Measurements from ENCODE around the gene RPTOR.
"Not testable (repeated sequence)": the region's sequence is repeated elsewhere in the genome, so short reads cannot be mapped to it uniquely, and the experiment has no call there.

RPTOR gene

GRCh38 chr17:80793421-80793820 lies 248.8 kb downstream of the RPTOR start:
- no peaks in the 10 kb centered on the region for H3K9me3 ChIP-seq (ENCODE audit: control insufficient read depth in 1 of 2, low read length in 2 of 2)
- peaks cover 13 to 18% of the 10 kb centered on the region in 2 donors for H3K4me1 ChIP-seq (ENCODE audit: control insufficient read depth in 1 of 2, insufficient read depth in 2 of 2, low read length in 2 of 2)
- no peaks in the 10 kb centered on the region for H3K27me3 ChIP-seq (ENCODE audit: control insufficient read depth in 1 of 2, insufficient read depth in 2 of 2, low read length in 2 of 2)
- no peak overlapping the region for H3K27ac ChIP-seq (ENCODE audit: low read depth, low read length)
- no peak overlapping the region for H3K4me3 ChIP-seq (ENCODE audit: low read depth in 1 of 2, low read length in 2 of 2)
- peaks cover 3 to 11% of the 10 kb centered on the region in 2 donors for H3K36me3 ChIP-seq (ENCODE audit: control insufficient read depth in 1 of 2, insufficient read depth in 2 of 2, low read length in 2 of 2)
- H3K9ac ChIP-seq (ENCODE audit: low read depth in 1 of 2, low read length in 2 of 2) = no peak overlapping the region

- H3K27ac ChIP-seq (ENCODE audit: low read depth, low read length) = no peak overlapping the region
- no peaks in the 10 kb centered on the region for H3K9me3 ChIP-seq (ENCODE audit: control insufficient read depth in 1 of 2, low read length in 2 of 2)
- no peak overlapping the region for H3K9ac ChIP-seq (ENCODE audit: low read depth in 1 of 2, low read length in 2 of 2)
- peaks cover 3 to 11% of the 10 kb centered on the region in 2 donors for H3K36me3 ChIP-seq (ENCODE audit: control insufficient read depth in 1 of 2, insufficient read depth in 2 of 2, low read length in 2 of 2)
- no peak overlapping the region for H3K4me3 ChIP-seq (ENCODE audit: low read depth in 1 of 2, low read length in 2 of 2)
- H3K27me3 ChIP-seq (ENCODE audit: control insufficient read depth in 1 of 2, insufficient read depth in 2 of 2, low read length in 2 of 2) = no peaks in the 10 kb centered on the region
- peaks cover 13 to 18% of the 10 kb centered on the region in 2 donors for H3K4me1 ChIP-seq (ENCODE audit: control insufficient read depth in 1 of 2, insufficient read depth in 2 of 2, low read length in 2 of 2)
Measured at GRCh38 chr17:80793851-80794267, 249.2 kb downstream of the RPTOR start.

GRCh38 chr17:80794281-80795089 lies 249.8 kb downstream of the RPTOR start:
- peaks cover 3 to 11% of the 10 kb centered on the region in 2 donors for H3K36me3 ChIP-seq (ENCODE audit: control insufficient read depth in 1 of 2, insufficient read depth in 2 of 2, low read length in 2 of 2)
- peaks cover 10 to 13% of the 10 kb centered on the region in 2 donors for H3K4me1 ChIP-seq (ENCODE audit: control insufficient read depth in 1 of 2, insufficient read depth in 2 of 2, low read length in 2 of 2)
- no peak overlapping the region for H3K27ac ChIP-seq (ENCODE audit: low read depth, low read length)
- no peak overlapping the region for H3K9ac ChIP-seq (ENCODE audit: low read depth in 1 of 2, low read length in 2 of 2)
- no peaks in the 10 kb centered on the region for H3K27me3 ChIP-seq (ENCODE audit: control insufficient read depth in 1 of 2, insufficient read depth in 2 of 2, low read length in 2 of 2)
- H3K9me3 ChIP-seq (ENCODE audit: control insufficient read depth in 1 of 2, low read length in 2 of 2) = no peaks in the 10 kb centered on the region
- no peak overlapping the region for H3K4me3 ChIP-seq (ENCODE audit: low read depth in 1 of 2, low read length in 2 of 2)

- no peaks in the 10 kb centered on the region for H3K9me3 ChIP-seq (ENCODE audit: control insufficient read depth in 1 of 2, low read length in 2 of 2)
- no peak overlapping the region for H3K4me3 ChIP-seq (ENCODE audit: low read depth in 1 of 2, low read length in 2 of 2)
- H3K36me3 ChIP-seq (ENCODE audit: control insufficient read depth in 1 of 2, insufficient read depth in 2 of 2, low read length in 2 of 2) = peaks cover 3 to 11% of the 10 kb centered on the region in 2 donors
- H3K9ac ChIP-seq (ENCODE audit: low read depth in 1 of 2, low read length in 2 of 2) = no peak overlapping the region
- peaks cover 3 to 10% of the 10 kb centered on the region in 2 donors for H3K4me1 ChIP-seq (ENCODE audit: control insufficient read depth in 1 of 2, insufficient read depth in 2 of 2, low read length in 2 of 2)
- no peak overlapping the region for H3K27ac ChIP-seq (ENCODE audit: low read depth, low read length)
- no peaks in the 10 kb centered on the region for H3K27me3 ChIP-seq (ENCODE audit: control insufficient read depth in 1 of 2, insufficient read depth in 2 of 2, low read length in 2 of 2)
Measured at GRCh38 chr17:80795090-80795580, 250.5 kb downstream of the RPTOR start.

- no peak overlapping the region for H3K9ac ChIP-seq (ENCODE audit: low read depth in 1 of 2, low read length in 2 of 2)
- H3K27ac ChIP-seq (ENCODE audit: low read depth, low read length) = no peak overlapping the region
- H3K4me1 ChIP-seq (ENCODE audit: control insufficient read depth in 1 of 2, insufficient read depth in 2 of 2, low read length in 2 of 2) = peaks cover 0 to 10% of the 10 kb centered on the region in 2 donors
Measured at GRCh38 chr17:80795754-80796153, 251.1 kb downstream of the RPTOR start.

GRCh38 chr17:80796430-80796861 lies 251.8 kb downstream of the RPTOR start:
- no peak overlapping the region for H3K9ac ChIP-seq (ENCODE audit: low read depth in 1 of 2, low read length in 2 of 2)
- no peaks in the 10 kb centered on the region for H3K9me3 ChIP-seq (ENCODE audit: control insufficient read depth in 1 of 2, low read length in 2 of 2)
- no peak overlapping the region for H3K27ac ChIP-seq (ENCODE audit: low read depth, low read length)
- H3K27me3 ChIP-seq (ENCODE audit: control insufficient read depth in 1 of 2, insufficient read depth in 2 of 2, low read length in 2 of 2) = no peaks in the 10 kb centered on the region
- no peak overlapping the region for H3K4me3 ChIP-seq (ENCODE audit: low read depth in 1 of 2, low read length in 2 of 2)
- peaks cover 3 to 11% of the 10 kb centered on the region in 2 donors for H3K36me3 ChIP-seq (ENCODE audit: control insufficient read depth in 1 of 2, insufficient read depth in 2 of 2, low read length in 2 of 2)
- H3K4me1 ChIP-seq (ENCODE audit: control insufficient read depth in 1 of 2, insufficient read depth in 2 of 2, low read length in 2 of 2) = peaks cover 0 to 10% of the 10 kb centered on the region in 2 donors

More at GRCh38 chr17:80795754-80796153, 251.1 kb downstream of the RPTOR start:
- Histone ChIP-seq H3K36me3 (ENCODE audit: control insufficient read depth in 1 of 2, insufficient read depth in 2 of 2, low read length in 2 of 2) (peaks cover 3 to 11% of the 10 kb centered on the region in 2 donors), H3K27me3 (ENCODE audit: control insufficient read depth in 1 of 2, insufficient read depth in 2 of 2, low read length in 2 of 2) (no peaks in the 10 kb centered on the region), H3K4me3 (ENCODE audit: low read depth in 1 of 2, low read length in 2 of 2) (no peak overlapping the region), H3K9me3 (ENCODE audit: control insufficient read depth in 1 of 2, low read length in 2 of 2) (no peaks in the 10 kb centered on the region)

GRCh38 chr17:80797222-80797621 lies 252.6 kb downstream of the RPTOR start:
- H3K9me3 ChIP-seq (ENCODE audit: control insufficient read depth in 1 of 2, low read length in 2 of 2); H3K4me1 ChIP-seq (ENCODE audit: control insufficient read depth in 1 of 2, insufficient read depth in 2 of 2, low read length in 2 of 2); H3K27me3 ChIP-seq (ENCODE audit: control insufficient read depth in 1 of 2, insufficient read depth in 2 of 2, low read length in 2 of 2); H3K27ac ChIP-seq (ENCODE audit: low read depth, low read length); H3K9ac ChIP-seq (ENCODE audit: low read depth in 1 of 2, low read length in 2 of 2); H3K4me3 ChIP-seq (ENCODE audit: low read depth in 1 of 2, low read length in 2 of 2): not testable (repeated sequence)
- H3K36me3 ChIP-seq (ENCODE audit: control insufficient read depth in 1 of 2, insufficient read depth in 2 of 2, low read length in 2 of 2) = peaks cover 3 to 11% of the 10 kb centered on the region in 2 donors

- H3K27ac ChIP-seq (ENCODE audit: low read depth, low read length) = no peak overlapping the region
- H3K4me3 ChIP-seq (ENCODE audit: low read depth in 1 of 2, low read length in 2 of 2) = no peak overlapping the region
- H3K27me3 ChIP-seq (ENCODE audit: control insufficient read depth in 1 of 2, insufficient read depth in 2 of 2, low read length in 2 of 2) = no peaks in the 10 kb centered on the region
- peaks cover 6 to 11% of the 10 kb centered on the region in 2 donors for H3K36me3 ChIP-seq (ENCODE audit: control insufficient read depth in 1 of 2, insufficient read depth in 2 of 2, low read length in 2 of 2)
- H3K9me3 ChIP-seq (ENCODE audit: control insufficient read depth in 1 of 2, low read length in 2 of 2) = no peaks in the 10 kb centered on the region
- H3K4me1 ChIP-seq (ENCODE audit: control insufficient read depth in 1 of 2, insufficient read depth in 2 of 2, low read length in 2 of 2) = no peaks in the 10 kb centered on the region
- H3K9ac ChIP-seq (ENCODE audit: low read depth in 1 of 2, low read length in 2 of 2) = no peak overlapping the region
Measured at GRCh38 chr17:80797741-80798594, 253.3 kb downstream of the RPTOR start.

GRCh38 chr17:80798595-80799537 lies 254.2 kb downstream of the RPTOR start:
- H3K27me3 ChIP-seq (ENCODE audit: control insufficient read depth in 1 of 2, insufficient read depth in 2 of 2, low read length in 2 of 2) = no peaks in the 10 kb centered on the region
- H3K4me1 ChIP-seq (ENCODE audit: control insufficient read depth in 1 of 2, insufficient read depth in 2 of 2, low read length in 2 of 2) = no peaks in the 10 kb centered on the region
- no peak overlapping the region for H3K9ac ChIP-seq (ENCODE audit: low read depth in 1 of 2, low read length in 2 of 2)
- H3K4me3 ChIP-seq (ENCODE audit: low read depth in 1 of 2, low read length in 2 of 2) = no peak overlapping the region
- peaks cover 5 to 6% of the 10 kb centered on the region in 2 donors for H3K36me3 ChIP-seq (ENCODE audit: control insufficient read depth in 1 of 2, insufficient read depth in 2 of 2, low read length in 2 of 2)
- H3K27ac ChIP-seq (ENCODE audit: low read depth, low read length) = no peak overlapping the region
- no peaks in the 10 kb centered on the region for H3K9me3 ChIP-seq (ENCODE audit: control insufficient read depth in 1 of 2, low read length in 2 of 2)
